Measurements from ENCODE around the gene CT45A5.
A peak's percentile ranks its signal among the peaks of the same experiment; 100 is the strongest.
"Not testable (repeated sequence)": the region's sequence is repeated elsewhere in the genome, so short reads cannot be mapped to it uniquely, and the experiment has no call there.

Gene CT45A5, protein sequence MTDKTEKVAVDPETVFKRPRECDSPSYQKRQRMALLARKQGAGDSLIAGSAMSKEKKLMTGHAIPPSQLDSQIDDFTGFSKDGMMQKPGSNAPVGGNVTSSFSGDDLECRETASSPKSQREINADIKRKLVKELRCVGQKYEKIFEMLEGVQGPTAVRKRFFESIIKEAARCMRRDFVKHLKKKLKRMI

DNA sequence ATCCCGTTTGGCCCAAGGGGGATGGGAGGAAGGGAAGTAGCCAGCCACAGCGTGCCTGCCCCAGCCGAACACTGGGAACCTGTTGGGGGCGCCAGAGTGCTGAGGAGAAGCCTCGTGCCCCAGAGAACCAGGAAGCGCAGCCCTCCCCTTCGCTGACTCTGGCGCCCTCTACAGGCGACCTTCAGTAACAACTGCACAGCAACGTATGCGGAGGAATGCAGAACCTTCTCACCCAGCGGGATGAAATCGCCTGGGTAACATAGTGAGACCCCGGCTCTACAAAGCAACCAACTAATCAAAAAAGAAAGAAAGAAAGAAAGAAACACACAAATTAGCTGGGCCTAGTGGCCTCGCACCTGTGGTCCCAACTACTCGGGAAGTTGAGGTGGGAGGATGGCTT is at the start of gene CT45A5:
CT45A5 (minus strand) TSS at position 101 of the 400 bp plus-strand sequence. CDS start 3,774 bp downstream, outside the sequence.
- not testable (repeated sequence) for H3K4me3 ChIP-seq (ENCODE audit: low read depth, low read length); DNase-seq (ENCODE audit: low read depth)

GRCh38 chrX:135819912-135820311 is 34.6 kb upstream of the CT45A5 start, which contains the start of gene CT45A2:
Gene CT45A2, minus strand, starts transcription at chrX:135820012. Its CDS starts 3,747 bp downstream, at chrX:135816265.
- not testable (repeated sequence) for DNase-seq (ENCODE audit: low read depth); H3K4me3 ChIP-seq (ENCODE audit: low read depth, low read length)

DNA sequence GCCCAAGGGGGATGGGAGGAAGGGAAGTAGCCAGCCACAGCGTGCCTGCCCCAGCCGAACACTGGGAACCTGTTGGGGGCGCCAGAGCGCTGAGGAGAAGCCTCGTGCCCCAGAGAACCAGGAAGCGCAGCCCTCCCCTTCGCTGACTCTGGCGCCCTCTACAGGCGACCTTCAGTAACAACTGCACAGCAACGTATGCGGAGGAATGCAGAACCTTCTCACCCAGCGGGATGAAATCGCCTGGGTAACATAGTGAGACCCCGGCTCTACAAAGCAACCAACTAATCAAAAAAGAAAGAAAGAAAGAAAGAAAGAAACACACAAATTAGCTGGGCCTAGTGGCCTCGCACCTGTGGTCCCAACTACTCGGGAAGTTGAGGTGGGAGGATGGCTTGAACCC is 17.4 kb upstream of the CT45A5 start, which contains the start of gene CT45A6:
CT45A6 (minus strand) TSS at position 101 of the 400 bp plus-strand sequence. CDS start 3,794 bp downstream, outside the sequence.
- H3K4me3 ChIP-seq (ENCODE audit: low read depth, low read length); DNase-seq (ENCODE audit: low read depth): not testable (repeated sequence)

GRCh38 chrX:135768091-135768490 is 17.2 kb downstream of the CT45A5 start, which contains the start of gene CT45A3:
Gene CT45A3, minus strand, starts transcription at chrX:135768191. Its CDS starts 3,747 bp downstream, at chrX:135764444.
- not testable (repeated sequence) for H3K4me3 ChIP-seq (ENCODE audit: low read depth, low read length)

DNA sequence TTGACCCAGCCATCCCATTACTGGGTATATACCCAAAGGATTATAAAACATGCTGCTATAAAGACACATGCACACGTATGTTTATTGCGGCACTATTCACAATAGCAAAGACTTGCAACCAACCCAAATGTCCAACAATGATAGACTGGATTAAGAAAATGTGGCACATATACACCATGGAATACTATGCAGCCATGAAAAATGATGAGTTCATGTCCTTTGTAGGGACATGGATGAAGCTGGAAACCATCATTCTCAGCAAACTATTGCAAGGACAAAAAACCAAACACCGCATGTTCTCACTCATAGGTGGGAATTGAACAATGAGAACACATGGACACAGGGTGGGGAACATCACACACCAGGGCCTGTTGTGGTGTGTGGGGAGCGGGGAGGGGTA is 40.6 kb downstream of the CT45A5 start:
- not testable (repeated sequence) for H3K4me3 ChIP-seq (ENCODE audit: low read depth, low read length); DNase-seq (ENCODE audit: low read depth)

More at GRCh38 chrX:135768091-135768490, 17.2 kb downstream of the CT45A5 start, which contains the start of gene CT45A3:
- DNase-seq (ENCODE audit: low read depth) = not testable (repeated sequence)

DNA sequence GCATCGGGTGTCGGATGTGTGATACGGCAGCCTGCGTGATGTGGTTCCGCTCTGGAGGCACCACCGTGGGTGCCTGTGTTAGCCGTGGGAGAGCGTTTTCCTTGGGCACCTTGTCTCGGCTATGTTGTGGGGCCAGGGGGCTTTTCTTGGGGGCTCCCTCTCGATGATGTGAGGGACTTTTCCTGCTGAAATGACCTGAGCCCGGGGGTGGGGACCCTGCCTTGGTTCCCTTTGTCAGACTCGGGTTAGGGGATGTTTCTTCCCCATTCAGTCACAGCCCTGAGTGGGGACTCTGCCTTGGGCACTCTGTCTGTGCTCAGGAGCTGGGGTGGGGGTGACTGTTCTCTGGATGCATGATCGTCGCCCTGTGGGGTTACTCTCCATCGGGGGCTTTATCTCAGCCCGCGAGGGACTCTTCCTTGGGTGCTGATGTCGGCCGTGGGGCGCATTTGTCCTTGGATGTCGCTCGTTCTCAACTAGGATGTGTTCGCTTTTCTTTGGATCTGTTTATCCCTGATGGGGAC is 44.0 kb downstream of the CT45A5 start:
- no peak for TF ChIP-seq CTCF (IDR thresholded peaks at IDR 0.05; ENCODE audit: low read depth, low read length, missing control alignments)
- DNase-seq (ENCODE audit: low read depth) = no peak
- no peak overlapping the region for H3K4me3 ChIP-seq (ENCODE audit: low read depth, low read length)

- H3K4me3 ChIP-seq (ENCODE audit: low read depth, low read length) = no peak overlapping the region
- TF ChIP-seq CTCF (IDR thresholded peaks at IDR 0.05; ENCODE audit: low read depth, low read length, missing control alignments) = peak; percentile 70
- no peak for DNase-seq (ENCODE audit: low read depth)
Observed at GRCh38 chrX:135740681-135741149, 44.6 kb downstream of the CT45A5 start.

DNA sequence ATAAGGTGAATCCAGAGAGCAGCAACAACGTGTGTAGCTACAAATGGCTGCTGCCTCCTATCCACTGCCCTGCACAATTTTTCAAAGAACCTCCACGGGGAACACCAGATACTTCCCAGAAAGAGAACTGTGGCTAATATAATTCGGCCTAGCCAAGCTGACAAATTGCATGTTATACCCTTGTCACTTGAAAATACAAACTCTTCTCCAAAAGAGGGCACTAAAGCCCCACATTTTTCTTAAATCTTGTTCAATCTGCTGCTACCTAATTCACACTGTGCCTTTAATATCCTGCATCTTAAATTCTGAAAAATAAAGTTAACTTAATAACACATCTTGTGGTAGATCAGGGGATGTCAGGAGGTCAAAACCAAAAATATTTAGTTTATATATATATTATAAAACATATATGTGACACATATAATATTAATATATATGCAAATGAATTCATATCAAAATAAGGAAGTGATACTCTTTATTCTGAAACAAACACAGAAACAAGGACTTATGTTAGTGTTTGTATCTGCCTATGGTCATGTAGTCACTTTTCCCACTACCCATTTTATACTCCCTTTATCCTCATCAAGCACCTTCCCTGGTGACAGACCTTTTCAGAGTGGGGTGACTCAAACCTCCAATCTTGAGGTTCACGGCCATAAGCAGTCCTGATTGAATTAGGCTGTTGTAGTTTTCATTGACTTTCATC is 47.8 kb downstream of the CT45A5 start:
- no peak for DNase-seq (ENCODE audit: low read depth)
- TF ChIP-seq CTCF (IDR thresholded peaks at IDR 0.05; ENCODE audit: low read depth, low read length, missing control alignments) = no peak
- H3K4me3 ChIP-seq (ENCODE audit: low read depth, low read length) = no peak overlapping the region

- not testable (repeated sequence) for DNase-seq (ENCODE audit: low read depth); H3K4me3 ChIP-seq (ENCODE audit: low read depth, low read length)
Observed at GRCh38 chrX:135734666-135735065, 50.6 kb downstream of the CT45A5 start.

Data from GM12864 (cell line).